Stimulated activated CD4-positive, alpha-beta T cell treated with anti-CD3 and anti-CD28 coated beads, Interleukin-12 subunit alpha, Interleukin-12 subunit beta, amount 100 ng/mL, for 4 hours (primary cell): Measurements from ENCODE around the gene CADPS.

Experiments
- DNase-seq: peaks from one replicate; pipeline ENCODE4 v3.0.0-alpha.2; 2020

Gene CADPS

GRCh38 chr3:62873451-62873760 is 1.8 kb downstream of the CADPS start:
- DNase-seq = no peak

- no peak for DNase-seq
These were observed 2.9 kb downstream of the CADPS start for GRCh38 chr3:62872318-62872717.

- no peak for DNase-seq
These were observed 4.9 kb downstream of the CADPS start for GRCh38 chr3:62870321-62870720.

- no peak for DNase-seq
These were observed 11.6 kb downstream of the CADPS start for GRCh38 chr3:62863648-62864047.

DNA sequence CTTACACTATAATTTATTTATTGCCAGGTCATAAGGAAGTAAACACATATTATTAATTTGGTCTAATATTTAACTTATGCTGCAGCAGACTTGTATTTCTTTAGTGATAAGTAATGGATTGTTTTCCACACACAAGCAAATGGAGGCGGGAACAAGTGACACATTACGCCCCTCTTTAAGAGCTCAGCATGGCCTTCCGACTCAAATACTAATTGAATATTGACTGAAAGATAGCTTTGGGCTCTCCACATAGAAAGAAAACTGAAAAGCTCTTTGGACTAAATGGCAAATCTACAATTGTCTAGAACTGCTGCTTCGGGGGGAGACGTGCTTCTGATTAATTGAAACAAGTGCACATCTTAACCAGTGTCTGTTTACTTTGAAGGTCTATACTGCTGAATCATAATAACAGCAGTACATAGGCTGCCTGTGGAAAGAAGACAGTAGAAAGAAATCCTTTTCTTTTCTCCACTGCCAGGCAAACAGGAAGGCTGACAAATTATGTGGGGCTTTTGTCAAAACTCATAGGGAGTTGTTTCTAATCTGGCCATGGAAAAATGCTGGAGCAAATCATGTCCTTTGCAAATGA is 15.9 kb downstream of the CADPS start:
- no peak for DNase-seq

DNA sequence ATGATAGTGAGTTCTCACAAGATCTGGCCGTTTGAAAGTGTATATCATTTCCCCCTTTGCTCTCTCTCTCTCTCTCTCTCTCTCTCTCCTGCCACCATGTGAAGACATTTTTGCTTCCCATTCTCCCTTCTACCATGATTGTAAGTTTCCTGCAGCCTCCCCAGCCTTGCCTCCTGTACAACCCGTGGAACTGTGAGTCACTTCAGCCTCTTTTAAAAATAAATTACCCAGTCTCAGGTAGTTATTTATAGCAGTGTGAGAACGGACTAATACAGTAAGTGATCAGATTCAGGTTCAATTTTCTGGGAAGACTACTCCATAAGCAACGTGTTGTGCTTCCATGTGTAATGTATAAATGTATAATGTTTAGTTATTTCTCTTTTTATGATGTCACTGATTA is 29.2 kb downstream of the CADPS start:
- no peak for DNase-seq

DNA sequence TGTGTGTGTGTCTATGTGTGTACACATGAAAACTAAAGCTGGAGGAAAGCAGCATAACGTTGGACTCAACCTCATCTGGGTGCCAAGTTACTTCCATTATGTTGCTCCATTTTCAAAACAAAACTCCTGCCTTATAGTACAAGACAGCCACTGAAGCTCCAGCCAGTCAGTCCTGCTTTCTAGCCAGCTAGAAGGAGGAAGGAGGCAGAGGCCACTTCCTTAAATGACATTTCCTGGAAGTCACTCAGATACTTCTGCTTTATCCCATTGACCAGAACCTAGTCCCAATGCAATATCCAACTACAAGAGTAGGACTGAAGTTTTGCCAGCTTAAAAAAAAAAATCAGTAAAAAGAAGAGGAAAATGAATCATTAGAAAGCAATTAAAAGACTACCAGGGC is 31.7 kb downstream of the CADPS start:
- DNase-seq = no peak

DNA sequence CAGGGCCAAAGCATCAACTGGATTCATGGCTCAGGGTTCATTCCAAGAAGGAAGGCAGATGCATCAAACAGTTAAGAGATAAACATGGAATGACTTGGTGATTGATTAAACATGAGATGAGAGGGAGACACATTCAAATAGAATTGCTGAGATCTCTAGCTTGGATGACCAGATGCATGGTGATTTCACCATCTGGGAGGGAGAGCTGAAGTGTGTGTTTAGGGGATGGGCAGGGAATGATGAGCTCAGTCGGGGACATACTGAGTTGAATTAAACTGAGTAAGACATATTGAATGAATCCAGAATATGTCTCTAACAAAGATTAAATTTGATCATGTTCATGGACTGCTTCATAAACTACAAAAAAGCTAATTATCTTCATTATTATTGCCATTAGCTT is 35.5 kb downstream of the CADPS start:
- no peak for DNase-seq

DNA sequence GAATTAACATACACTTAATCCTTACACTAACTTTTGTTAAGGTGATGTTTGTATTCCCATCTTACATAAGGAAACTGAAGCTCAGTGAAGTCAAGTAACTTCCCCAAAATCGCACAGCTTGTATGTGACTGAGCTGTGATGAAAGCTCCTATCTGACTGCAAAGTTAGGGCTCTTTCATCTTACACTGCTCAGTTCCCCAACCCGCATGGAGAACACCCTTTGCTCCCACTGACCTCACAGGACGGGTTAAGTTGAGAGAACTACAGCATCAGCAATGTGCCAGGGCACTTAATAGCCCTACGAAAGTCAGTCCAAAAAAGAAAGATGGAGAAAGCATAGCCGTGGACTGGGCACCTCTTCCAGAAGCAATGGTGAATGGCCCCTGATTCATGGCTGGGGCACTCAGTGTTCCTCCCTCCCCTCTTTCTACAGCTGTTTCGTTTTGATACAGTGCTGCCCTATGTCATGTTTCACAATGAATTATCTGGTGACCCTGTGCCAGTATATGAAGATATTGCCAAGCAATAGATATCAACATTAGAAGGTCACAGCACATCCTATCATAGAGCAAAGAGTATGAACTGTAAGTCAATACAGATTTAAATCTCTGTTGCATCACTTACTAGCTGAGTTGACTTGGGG is 38.0 kb downstream of the CADPS start:
- DNase-seq = no peak

DNA sequence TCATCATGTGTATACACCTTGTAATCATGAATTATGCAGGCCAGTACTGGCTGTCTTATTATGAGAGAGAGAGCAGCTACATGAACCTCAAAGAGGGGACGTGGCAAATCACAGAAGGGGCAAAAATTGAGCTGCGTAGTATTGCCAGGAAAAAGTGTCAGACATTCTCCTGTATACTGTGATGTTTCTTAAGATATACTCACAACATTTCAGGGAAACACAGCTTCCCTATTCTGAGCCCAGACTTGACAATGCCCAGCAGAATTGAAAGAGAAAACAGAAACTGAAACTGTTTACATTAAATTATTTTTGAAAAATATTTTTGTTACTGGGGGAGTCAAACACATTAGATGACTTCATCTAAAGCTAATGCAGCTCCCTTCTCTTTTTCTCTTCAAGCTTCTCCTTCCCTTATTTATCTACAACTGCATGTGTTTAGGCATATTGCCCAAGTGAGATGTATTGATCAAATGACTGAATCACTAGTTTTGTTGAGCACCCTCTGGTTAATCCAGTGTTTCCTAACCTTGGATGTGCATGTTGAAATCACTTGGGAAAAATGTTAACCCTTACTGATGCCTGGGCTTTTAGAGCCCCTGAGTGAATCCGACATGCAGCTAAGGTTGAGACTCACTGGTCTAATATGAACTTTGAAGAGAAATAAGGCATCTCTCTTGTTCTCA is 39.5 kb downstream of the CADPS start:
- DNase-seq = no peak

- no peak for DNase-seq
These were observed 41.7 kb downstream of the CADPS start for GRCh38 chr3:62833538-62833937.

DNA sequence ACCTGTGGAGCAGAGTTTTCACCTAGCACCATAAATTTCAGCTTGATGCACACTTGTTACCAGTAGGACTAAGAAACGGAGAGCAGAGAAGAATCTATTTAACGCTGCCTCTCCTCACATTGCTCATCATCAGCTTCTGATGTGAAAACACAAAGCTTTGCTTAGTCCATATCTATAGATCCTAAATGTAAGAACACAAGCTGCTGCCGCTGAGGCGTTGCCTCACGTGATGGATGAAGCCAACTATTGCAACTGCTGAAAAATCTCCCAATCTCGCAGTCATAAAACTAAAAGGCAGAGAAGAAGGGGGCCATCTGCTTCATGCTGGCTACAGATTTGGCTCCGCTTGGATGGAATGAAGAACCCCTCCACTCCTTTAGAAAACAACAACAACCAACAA is 42.7 kb downstream of the CADPS start:
- no peak for DNase-seq

- DNase-seq = no peak
These were observed 44.4 kb downstream of the CADPS start for GRCh38 chr3:62830727-62831322.

DNA sequence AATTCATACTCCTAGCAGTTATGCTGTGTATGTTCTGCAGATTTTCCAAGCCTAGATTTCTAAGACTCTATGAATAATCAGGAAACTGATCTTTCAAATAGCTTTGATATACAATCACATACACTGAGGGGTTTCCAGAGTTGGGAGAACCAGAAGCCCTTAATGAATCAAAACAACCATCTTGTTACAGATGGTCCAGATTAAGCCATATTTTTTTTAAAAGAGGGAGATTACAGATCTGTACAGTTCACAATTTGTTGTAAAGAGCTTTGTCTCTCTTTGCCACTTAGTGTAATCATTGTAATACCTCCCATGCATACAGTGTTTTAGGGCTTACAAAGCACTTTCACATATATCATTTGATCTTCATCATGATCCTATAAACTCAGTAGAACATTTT is 47.7 kb downstream of the CADPS start:
- no peak for DNase-seq

GRCh38 chr3:62824965-62825592 is 50.1 kb downstream of the CADPS start:
- no peak for DNase-seq

- no peak for DNase-seq
These were observed 51.7 kb downstream of the CADPS start for GRCh38 chr3:62823461-62824050.

- DNase-seq = no peak
These were observed 52.3 kb downstream of the CADPS start for GRCh38 chr3:62822905-62823304.

- no peak for DNase-seq
These were observed 56.9 kb downstream of the CADPS start for GRCh38 chr3:62818347-62818746.

DNA sequence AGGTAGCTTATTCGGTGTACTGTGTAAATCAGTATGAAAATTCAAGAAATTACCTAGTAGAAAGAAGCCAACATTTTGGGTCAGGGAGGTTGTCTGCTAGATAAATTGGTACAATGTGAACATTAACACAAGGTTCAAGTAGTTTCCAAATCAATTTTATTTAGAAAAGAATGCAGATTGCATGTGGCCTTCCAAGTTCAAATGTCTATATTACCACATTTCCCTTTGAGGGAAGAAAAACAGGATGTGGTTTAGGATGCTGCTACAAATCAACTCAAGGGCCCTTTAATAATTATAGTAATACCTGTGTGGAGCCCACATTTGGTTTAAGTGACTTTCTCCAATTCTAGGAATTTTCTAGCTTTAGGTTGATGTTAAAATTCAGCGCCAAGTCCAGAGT is 57.5 kb downstream of the CADPS start:
- no peak for DNase-seq

GRCh38 chr3:62815981-62816380 is 59.2 kb downstream of the CADPS start:
- DNase-seq = no peak

DNA sequence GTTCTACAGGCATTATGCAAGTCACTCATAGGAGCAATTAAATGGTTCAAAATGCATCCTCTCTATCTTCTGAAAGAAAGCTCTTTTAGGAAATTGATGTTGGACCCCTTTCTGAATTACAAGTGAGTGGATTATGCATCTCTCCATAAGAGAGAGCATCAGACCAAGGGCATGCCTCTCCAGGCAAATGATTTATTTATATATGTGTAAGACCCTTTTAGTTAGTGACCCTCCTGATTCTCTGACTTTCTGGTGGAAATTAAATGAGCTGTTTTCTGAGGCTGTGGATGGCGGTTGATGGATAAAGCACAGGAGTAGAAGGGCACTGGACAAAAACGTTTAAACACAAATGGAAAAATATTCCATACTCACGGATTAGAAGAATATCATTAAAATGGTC is 62.6 kb downstream of the CADPS start:
- no peak for DNase-seq

DNA sequence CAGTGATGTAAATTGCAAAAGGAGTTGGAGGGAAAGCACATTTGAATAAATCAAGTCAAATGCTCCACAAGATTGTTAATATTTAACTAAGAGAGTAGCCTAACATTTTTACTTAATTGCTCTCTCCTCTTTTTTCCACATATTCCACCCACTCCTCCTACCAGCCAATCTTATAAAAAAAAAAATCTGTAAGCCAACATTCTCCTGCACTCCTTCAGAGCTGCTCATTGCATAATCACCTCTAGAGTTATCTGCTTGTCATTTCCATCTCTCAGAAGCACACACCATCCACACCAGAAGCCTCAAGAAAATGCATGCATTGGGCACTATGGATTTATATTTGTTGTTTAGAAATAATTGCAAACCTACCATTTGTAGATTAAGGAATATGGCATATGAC is 64.1 kb downstream of the CADPS start:
- DNase-seq = no peak

DNA sequence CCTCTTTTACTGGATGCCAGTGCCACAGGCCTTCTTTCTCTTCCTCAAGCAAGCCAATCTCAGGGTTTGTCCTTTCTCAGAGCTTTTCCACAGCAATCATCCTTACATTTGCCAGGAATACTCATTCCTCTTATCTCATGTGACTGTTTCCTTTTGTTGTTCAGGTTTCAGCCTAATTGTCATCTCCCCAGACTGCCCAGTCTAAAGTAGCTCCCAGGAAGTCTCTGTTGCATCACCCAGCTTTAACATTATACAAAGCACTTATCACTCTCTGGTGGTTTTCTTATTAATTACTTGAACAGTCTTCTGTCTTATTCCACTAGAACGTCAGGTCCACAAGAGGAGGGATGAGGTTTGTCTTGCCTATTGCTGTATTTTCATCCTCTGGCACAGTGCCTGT is 65.8 kb downstream of the CADPS start:
- DNase-seq = no peak
